ENCODE results near the gene SLC9A3.
"Not testable (repeated sequence)": the region's sequence is repeated elsewhere in the genome, so short reads cannot be mapped to it uniquely, and the experiment has no call there.

Gene SLC9A3

DNA sequence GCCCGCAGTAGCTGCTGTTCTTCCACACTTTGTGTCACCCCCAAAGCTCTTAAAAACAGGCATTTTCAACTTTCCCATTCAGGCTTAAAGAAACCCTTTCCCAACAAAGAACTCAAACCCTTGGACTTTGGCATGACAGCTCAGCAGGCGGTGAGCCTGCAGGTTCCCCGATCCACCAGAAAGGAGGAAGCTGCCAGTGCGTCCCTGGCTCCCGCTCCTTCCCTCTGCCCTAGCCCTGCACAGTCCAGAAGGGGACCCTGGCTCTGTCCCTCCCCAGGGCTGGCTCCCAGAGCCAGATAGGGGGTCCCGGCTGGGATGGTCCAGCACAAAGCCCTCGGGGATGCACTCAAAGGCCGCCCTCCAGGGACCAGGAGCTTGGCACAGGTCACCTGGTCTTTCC, 9.6 kb downstream of the SLC9A3 start:
- H3K4me3 ChIP-seq (ENCODE audit: low read length) = no peak overlapping the region
- TF ChIP-seq, protein P1, sequence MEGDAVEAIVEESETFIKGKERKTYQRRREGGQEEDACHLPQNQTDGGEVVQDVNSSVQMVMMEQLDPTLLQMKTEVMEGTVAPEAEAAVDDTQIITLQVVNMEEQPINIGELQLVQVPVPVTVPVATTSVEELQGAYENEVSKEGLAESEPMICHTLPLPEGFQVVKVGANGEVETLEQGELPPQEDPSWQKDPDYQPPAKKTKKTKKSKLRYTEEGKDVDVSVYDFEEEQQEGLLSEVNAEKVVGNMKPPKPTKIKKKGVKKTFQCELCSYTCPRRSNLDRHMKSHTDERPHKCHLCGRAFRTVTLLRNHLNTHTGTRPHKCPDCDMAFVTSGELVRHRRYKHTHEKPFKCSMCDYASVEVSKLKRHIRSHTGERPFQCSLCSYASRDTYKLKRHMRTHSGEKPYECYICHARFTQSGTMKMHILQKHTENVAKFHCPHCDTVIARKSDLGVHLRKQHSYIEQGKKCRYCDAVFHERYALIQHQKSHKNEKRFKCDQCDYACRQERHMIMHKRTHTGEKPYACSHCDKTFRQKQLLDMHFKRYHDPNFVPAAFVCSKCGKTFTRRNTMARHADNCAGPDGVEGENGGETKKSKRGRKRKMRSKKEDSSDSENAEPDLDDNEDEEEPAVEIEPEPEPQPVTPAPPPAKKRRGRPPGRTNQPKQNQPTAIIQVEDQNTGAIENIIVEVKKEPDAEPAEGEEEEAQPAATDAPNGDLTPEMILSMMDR (IDR thresholded peaks at IDR 0.05; ENCODE audit: insufficient read depth, low read depth, low read length, missing control alignments) = no peak
- DNase-seq (ENCODE audit: low read depth) = no peak

DNA sequence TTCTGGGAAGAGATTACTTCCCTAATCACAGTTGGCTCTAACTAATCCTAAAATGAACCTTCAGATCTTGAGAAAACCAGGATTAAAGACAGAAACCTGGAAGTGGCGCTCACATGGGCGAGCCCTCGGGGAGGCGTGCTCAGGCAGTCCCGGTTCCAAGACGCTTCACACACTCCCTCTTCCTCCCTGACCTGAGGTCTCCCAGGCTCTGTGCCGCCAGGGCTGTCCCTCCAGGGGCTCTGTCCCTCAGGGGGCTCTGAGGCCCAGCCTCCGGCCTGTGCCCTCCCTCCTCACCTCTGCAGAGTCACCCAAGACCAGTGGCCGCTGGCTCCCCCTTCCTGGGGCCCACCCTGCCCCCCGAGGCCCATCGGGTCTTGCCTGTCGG, 10.2 kb downstream of the SLC9A3 start:
- TF ChIP-seq, protein P1 (IDR thresholded peaks at IDR 0.05; ENCODE audit: insufficient read depth, low read depth, low read length, missing control alignments) = no peak
- DNase-seq (ENCODE audit: low read depth) = no peak
- no peak overlapping the region for H3K4me3 ChIP-seq (ENCODE audit: low read length)

DNA sequence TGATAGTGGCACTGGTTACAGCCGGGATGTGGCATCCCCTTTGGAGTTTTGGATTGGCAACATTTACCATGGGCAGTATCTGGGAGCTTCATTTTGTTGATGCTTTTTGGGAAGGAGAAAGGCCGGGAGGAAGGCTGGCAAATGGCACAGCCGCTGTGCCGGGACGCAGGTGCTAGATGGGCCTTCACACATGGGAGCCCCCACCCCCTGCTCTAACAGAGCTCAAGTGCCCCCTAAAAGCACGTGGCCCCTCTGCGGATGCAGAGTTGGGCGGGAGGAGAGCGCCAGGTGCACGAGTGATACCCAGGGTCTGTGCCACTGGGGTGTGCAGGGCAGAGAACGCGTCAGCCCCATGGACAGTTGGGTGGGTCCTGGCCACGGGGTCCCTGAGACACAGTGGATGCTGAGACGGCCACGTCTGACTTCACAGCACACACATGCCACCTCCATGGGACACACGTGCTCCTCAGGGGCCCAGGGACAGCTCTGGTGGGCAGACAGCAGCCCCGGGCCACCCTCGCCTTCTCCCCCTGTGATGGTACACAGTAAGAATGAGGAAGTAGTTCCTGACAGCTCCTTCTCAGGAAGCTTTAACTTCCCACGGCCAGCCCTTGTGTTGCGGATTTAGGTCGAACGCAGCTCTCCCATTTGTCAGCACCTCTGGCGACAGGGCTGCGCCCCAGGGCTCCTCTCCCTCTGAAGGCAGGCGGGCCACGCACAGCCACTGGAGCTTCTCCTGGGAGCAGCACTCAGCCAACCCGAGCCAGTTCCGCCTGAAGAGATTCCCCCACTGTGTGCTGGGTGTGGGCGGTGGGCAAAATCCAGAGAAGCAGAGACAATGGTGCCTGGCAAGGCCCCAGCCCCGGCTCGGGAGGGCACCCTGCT, 10.8 kb downstream of the SLC9A3 start:
- TF ChIP-seq, protein P1 (IDR thresholded peaks at IDR 0.05; ENCODE audit: insufficient read depth, low read depth, low read length, missing control alignments) = no peak
- no peak overlapping the region for H3K4me3 ChIP-seq (ENCODE audit: low read length)
- DNase-seq (ENCODE audit: low read depth) = peak; percentile 18

DNA sequence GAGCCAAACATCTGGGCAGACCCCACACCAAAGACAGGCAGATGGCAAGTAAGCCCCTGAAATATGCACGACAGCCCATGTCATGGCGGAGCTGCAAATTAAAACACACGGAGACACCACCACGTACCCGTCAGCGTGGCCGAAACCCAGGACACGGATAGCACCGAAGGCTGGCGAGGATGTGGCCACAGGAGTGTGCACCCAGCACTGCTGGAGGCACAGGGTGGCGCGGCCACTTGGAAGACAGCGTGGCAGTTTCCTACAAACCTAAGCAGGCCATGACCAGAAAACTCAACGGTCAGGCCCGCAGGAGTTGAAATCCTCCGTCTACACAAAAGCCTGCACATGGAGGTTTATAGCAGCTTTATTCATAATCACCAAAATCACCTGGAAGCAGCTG, 12.8 kb downstream of the SLC9A3 start:
- TF ChIP-seq, protein P1 (IDR thresholded peaks at IDR 0.05; ENCODE audit: insufficient read depth, low read depth, low read length, missing control alignments) = no peak
- DNase-seq (ENCODE audit: low read depth) = no peak
- no peak overlapping the region for H3K4me3 ChIP-seq (ENCODE audit: low read length)

DNA sequence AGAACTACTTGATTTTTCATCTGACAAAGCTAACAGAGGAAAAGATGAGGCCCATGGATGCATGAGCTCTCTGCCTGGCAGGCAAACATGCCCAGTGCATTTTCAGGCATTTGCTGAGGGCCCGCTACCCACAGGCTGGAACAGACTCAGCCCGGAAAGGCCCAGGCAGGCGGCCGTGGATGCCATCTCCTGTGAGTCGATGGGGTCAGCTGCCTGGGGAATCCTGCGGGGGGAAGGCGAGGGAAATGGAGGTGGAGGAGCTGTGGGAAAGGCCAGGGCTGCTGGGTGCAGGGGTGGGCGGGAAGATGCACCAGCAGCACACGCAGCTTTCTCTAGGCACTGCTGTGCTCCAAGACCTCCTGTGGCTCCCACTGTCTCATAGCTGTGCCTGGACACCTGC, 13.7 kb downstream of the SLC9A3 start:
- TF ChIP-seq, protein P1 (IDR thresholded peaks at IDR 0.05; ENCODE audit: insufficient read depth, low read depth, low read length, missing control alignments) = no peak
- DNase-seq (ENCODE audit: low read depth) = no peak
- no peak overlapping the region for H3K4me3 ChIP-seq (ENCODE audit: low read length)

DNA sequence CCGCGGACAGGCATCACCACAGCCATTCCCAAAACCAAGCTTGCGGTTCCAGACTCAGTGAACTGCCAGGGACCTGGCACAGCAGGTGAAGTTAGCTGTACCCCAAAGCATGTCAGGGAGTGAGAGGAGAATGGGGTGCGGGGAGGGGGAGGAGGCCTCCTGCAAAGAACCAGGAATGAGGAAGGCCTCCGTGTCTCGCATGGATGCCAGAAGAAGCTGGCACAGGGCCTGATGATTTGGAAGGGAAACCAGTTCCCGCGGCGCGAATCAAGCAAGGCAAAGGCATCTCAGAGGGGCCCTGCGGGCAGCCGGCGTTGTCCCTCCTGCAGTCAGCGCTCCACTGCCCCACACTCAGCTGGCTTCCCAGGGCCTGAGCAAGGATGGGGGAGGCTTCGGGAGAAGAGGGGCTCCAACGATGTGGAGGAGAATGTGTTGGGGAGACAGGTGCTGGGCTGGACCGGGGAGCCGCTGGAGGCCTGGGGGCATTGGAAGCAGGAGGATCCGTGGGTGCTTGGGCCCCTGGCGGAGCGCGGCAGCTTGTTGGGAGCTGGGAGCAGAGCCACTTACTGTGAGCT, 14.6 kb downstream of the SLC9A3 start:
- DNase-seq (ENCODE audit: low read depth) = no peak
- H3K4me3 ChIP-seq (ENCODE audit: low read length) = no peak overlapping the region
- TF ChIP-seq, protein P1 (IDR thresholded peaks at IDR 0.05; ENCODE audit: insufficient read depth, low read depth, low read length, missing control alignments) = no peak

DNA sequence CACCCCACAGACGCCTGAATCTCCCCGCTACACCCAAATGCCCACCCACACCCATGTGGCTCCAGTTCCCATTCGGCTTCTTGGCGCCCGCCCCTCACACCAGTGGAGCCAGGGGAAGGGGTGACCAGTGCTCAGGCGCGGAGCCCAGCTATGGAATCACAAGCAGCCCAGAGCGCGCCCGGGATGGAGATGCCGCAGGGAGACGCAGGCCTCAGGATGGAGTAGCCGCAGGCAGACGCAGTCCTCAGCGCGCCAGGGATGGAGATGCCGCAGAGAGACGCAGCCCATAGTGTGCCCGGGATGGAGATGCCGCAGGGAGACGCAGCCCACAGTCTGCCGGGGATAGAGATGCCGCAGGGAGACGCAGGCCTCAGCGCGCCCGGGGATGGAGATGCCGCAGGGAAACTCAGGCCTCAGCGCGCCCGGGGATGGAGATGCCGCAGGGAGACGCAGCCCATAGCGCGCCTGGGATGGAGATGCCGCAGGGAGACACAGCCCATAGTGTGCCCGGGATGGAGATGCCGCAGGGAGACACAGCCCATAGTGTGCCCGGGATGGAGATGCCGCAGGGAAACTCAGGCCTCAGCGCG, 16.2 kb downstream of the SLC9A3 start:
- not testable (repeated sequence) for H3K4me3 ChIP-seq (ENCODE audit: low read length); DNase-seq (ENCODE audit: low read depth)

Data from epithelial cell of esophagus (primary cell).